D721Med (cell line): ENCODE measurements around the gene FAM13B.

ENCODE experiments used
- DNase-seq: peaks from one replicate; pipeline ENCODE4 v3.0.0; 2011; ENCODE audit warnings: low spot score; ENCODE audit not compliant: insufficient read length
- FAIRE-seq: peaks from 2 replicates; lab custom pipeline; 2011; peaks lifted over from hg19 to GRCh38; lab: Jason Lieb, UNC
- TF ChIP-seq, protein P1 (sequence below): IDR thresholded peaks from 2 replicates; pipeline ENCODE4 v1.5.1; 2012; ENCODE audit warnings: mild to moderate bottlenecking, control low read depth; ENCODE audit not compliant: insufficient read depth; ENCODE audit errors: missing control alignments

Gene FAM13B

DNA sequence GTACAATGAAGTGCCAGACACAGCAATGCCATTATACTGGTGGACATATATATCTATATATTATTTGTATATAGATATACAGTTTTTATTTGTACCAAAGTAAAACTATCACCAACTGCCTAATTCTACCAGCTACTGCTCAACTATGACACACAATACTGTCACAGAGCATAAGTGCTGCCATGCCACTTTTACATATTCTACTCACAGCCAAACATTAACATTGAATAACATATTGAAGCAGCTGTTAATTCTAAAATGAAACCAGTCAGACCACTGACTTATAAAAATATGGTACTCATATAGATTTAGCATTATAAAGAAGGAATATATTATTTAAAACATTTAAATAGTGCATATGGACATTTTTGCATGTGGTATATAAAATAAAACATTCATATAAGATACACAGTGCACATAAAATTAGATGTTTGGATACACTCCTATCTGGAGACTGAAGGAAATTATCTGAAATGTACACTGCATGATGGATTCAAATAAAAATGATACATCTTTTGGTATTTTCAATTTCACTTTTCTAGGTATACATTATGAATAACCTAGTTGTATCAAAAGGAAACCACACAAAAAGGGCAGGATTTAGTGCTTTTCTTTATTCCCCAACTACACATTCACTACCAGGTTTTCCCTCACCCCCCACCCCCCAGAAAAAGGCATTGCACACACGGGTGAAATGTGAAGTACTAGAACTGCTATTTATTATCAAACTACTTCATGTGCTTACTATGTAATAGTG is 94.7 kb downstream of the FAM13B start:
- TF ChIP-seq, protein P1, sequence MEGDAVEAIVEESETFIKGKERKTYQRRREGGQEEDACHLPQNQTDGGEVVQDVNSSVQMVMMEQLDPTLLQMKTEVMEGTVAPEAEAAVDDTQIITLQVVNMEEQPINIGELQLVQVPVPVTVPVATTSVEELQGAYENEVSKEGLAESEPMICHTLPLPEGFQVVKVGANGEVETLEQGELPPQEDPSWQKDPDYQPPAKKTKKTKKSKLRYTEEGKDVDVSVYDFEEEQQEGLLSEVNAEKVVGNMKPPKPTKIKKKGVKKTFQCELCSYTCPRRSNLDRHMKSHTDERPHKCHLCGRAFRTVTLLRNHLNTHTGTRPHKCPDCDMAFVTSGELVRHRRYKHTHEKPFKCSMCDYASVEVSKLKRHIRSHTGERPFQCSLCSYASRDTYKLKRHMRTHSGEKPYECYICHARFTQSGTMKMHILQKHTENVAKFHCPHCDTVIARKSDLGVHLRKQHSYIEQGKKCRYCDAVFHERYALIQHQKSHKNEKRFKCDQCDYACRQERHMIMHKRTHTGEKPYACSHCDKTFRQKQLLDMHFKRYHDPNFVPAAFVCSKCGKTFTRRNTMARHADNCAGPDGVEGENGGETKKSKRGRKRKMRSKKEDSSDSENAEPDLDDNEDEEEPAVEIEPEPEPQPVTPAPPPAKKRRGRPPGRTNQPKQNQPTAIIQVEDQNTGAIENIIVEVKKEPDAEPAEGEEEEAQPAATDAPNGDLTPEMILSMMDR, result no peak
- FAIRE-seq, result no peak
- DNase-seq, result no peak

DNA sequence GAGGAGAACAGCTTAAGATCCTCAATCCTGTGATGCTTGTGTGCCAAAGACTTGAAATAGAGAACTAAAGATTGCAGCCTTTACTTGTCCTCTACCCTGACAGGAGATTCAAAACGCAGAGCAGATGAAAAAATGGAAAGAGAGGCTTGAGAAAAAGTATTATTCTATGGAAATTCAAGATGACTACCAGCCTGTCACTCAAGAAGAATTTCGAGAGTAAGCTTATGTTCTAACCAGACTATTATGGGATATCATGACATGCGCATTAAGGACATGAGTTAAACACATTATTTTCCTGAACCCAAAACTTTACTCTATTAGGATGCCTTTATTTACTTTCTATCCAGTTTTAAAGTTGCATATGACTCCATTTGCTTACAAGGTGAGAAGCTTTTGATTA is 97.2 kb downstream of the FAM13B start:
- FAIRE-seq, result no peak
- no peak for DNase-seq
- TF ChIP-seq, protein P1, result no peak

DNA sequence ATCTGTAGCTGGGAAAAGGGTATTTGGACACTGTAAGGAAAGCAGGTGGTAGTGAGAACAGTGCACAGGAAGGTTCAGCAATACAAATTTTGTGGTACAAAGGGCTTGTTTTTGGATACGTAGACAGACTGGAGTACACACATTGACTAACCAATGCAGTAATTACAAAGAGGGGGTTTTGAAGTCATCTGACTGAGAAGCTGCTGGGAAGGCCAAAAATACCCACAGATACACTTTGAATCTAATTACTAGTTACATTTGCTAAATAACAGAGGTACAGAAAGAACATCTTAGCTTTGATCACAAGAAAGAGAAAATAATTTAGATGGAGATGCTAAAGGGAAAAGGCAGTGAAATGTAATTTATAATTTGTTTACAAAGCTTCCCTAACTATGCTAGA is 97.7 kb downstream of the FAM13B start:
- no peak for DNase-seq
- FAIRE-seq, result no peak
- TF ChIP-seq, protein P1, result no peak

DNA sequence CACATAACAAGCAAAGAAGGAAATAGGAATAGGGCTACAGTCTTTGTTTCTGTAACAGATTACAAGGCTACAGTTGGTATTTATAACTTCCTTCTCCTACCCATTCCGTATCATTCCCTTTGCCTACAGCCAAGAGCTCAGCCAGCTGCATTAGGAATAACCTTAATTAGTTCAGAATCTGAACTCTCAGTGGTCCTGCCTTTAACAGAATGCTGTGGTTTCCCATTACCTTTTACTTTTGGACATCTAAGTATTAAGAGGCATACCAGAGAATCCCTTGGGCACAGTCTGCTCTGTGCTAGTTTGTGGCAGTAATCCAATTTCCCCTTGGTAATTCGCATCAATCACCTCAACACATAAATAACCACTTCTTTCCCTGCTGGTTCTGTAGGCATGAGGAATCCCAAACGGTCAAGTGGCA is 99.4 kb downstream of the FAM13B start:
- TF ChIP-seq, protein P1, result no peak
- FAIRE-seq (no peak), DNase-seq (no peak)

DNA sequence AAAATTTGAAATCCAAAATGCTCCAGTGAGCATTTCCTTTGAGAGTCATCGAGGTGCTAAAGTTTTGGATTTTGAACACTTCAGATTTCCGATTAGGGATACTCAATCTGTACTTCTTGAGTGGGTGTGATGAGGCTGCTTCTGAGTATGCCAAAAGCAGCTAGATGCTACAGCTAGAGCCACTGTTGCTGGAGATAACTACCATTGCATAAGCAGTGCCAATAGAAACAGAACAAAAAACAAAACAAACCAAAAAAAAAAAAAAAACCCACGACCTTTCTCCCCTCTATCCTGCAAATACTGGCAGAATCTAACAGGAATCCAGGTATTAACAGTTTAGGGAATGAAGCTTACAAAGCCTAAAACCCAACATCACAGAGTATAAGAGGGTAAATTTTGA is 100.1 kb downstream of the FAM13B start:
- FAIRE-seq, result no peak
- TF ChIP-seq, protein P1, result no peak

DNA sequence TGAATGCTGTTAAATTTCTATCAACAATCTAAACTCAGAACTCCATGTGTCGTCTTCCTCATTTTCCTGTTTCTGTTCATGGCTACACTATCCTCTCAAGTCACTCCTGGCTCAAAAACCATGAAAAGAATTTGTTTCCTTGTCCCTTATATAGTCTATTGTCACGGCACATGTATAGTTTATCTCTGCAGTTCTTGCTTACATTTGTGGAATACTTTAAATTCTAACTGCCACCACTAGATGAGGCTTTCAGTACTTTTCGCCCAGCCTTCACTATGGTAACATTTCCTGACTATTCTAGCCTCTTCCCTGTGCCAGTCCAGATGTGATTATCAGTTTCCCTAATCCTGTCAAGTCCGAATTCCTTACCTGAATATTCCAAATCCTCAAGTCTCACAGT is 109.0 kb downstream of the FAM13B start:
- FAIRE-seq, result no peak
- TF ChIP-seq, protein P1, result peak; percentile 2
- no peak for DNase-seq

More for the DNA sequence above, 100.1 kb downstream of the FAM13B start:
- DNase-seq, result no peak

DNA sequence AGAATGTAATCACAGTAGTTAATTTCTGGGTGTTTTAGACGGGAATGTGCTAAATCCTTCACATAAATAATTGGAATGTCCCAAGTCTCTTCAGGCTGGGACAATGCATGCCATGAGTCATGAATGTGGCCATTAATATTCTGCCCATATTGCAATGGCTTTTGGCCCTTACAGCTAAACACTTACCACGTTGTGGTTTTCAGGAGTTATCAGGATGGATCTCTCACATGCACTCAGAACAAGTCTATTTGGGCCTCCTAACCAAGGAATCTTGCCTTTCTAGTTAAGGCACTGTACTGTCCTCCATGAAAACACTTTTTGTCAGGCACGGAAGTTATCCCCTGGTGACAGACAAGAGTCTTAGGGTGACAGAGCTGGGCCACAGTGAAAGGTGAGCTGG is 110.9 kb downstream of the FAM13B start:
- TF ChIP-seq, protein P1, result no peak
- FAIRE-seq, result no peak
- DNase-seq, result no peak
